Endothelial cell of umbilical vein (primary cell): ENCODE results near the gene INSYN2B. TPM values are rescaled to one million over a fixed set of nuclear protein-coding genes. Genes with fewer than 3 reads are reported as not detected.

ENCODE experiments used
- BruUV-seq: library from RNA; stranded (reverse); fragments of 400-500 nt; replicated peaks from 2 replicates; lab custom pipeline; 2021; lab: Mats Ljungman, UMichigan
- CTCF ChIA-PET: fragments of 300-600, 350-600 bp; sonication (Branson Sonifier 250); formaldehyde crosslinking; loops from one replicate; lab custom pipeline; 2021; ENCODE audit warnings: antibody characterized with exemption, inconsistent platforms; lab: Charles Lee
- POLR2A ChIA-PET: fragments of 300-600, 350-600 bp; sonication (Branson Sonifier 250); formaldehyde crosslinking; loops from one replicate; lab custom pipeline; 2021; ENCODE audit warnings: antibody characterized with exemption, inconsistent platforms; lab: Charles Lee
- DNase-seq: peaks from one replicate; pipeline ENCODE4 v3.0.0-alpha.2; 2011; ENCODE audit warnings: low read depth, low spot score
- FAIRE-seq: peaks from 2 replicates; lab custom pipeline; 2011; peaks lifted over from hg19 to GRCh38; lab: Jason Lieb, UNC
- H2AFZ ChIP-seq: 2 replicates; pipeline ENCODE4 v1.6.0; 2012; ENCODE audit warnings: low read depth, low read length, control low read depth, inconsistent platforms
- H3K27ac ChIP-seq: 2 replicates; pipeline ENCODE4 v1.5.1; 2011; ENCODE audit warnings: low read depth, mild to moderate bottlenecking, control low read depth, low read length, moderate library complexity; ENCODE audit not compliant: insufficient read depth
- H3K27me3 ChIP-seq, 2 experiments: 2 replicates each; pipeline versions ENCODE4 v1.6.0 to v1.6.1; 2011; ENCODE audit warnings: low read length in 2 of 2, mixed read lengths in 1 of 2; ENCODE audit not compliant: control insufficient read depth in 2 of 2, insufficient read depth in 2 of 2
- H3K36me3 ChIP-seq, 2 experiments: 2 replicates in 1 of 2; 3 replicates in 1 of 2; pipeline ENCODE4 v1.5.1; 2011; ENCODE audit warnings: low read length in 2 of 2, mild to moderate bottlenecking in 1 of 2, moderate library complexity in 1 of 2; ENCODE audit not compliant: control insufficient read depth in 2 of 2, insufficient read depth in 2 of 2; ENCODE audit errors: extremely low read depth in 1 of 2
- H3K4me1 ChIP-seq: 3 replicates; pipeline ENCODE4 v1.5.1; 2011; ENCODE audit warnings: mild to moderate bottlenecking, low read length; ENCODE audit not compliant: control insufficient read depth, insufficient read depth; ENCODE audit errors: extremely low read depth
- H3K4me2 ChIP-seq: 2 replicates; pipeline ENCODE4 v1.6.1; 2011; ENCODE audit warnings: low read length, control low read depth, mixed read lengths; ENCODE audit not compliant: insufficient read depth
- H3K4me3 ChIP-seq, 3 experiments: fragments of 200-600 bp in 1 of 3; sonication (generic), shearing (Covaris generic) in 1 of 3; replicated peaks in 1 of 3; 2 replicates each; pipeline ENCODE4 v1.5.1; 2011 to 2016; ENCODE audit warnings: control low read depth in 3 of 3, low read length in 3 of 3, mild to moderate bottlenecking in 2 of 3, inconsistent platforms in 1 of 3, low read depth in 1 of 3, moderate library complexity in 1 of 3; ENCODE audit not compliant: insufficient read depth in 1 of 3
- H3K79me2 ChIP-seq: 2 replicates; pipeline ENCODE4 v1.6.0; 2012; ENCODE audit warnings: low read length, inconsistent platforms; ENCODE audit not compliant: control insufficient read depth, insufficient read depth
- H3K9ac ChIP-seq: replicated peaks from 2 replicates; pipeline ENCODE3; 2011; ENCODE audit warnings: low read length, control low read depth; ENCODE audit not compliant: insufficient read depth; ENCODE audit errors: extremely low read depth
- H3K9me1 ChIP-seq: replicated peaks from 3 replicates; pipeline ENCODE4 v1.6.0; 2011; ENCODE audit warnings: mild to moderate bottlenecking, low read length; ENCODE audit not compliant: control insufficient read depth, insufficient read depth; ENCODE audit errors: extremely low read depth
- H3K9me3 ChIP-seq: replicated peaks from 2 replicates; pipeline ENCODE4 v1.5.1; 2012; ENCODE audit warnings: low read length, inconsistent platforms; ENCODE audit not compliant: control insufficient read depth, insufficient read depth
- H4K20me1 ChIP-seq: replicated peaks from 2 replicates; pipeline ENCODE3; 2011; ENCODE audit warnings: mild to moderate bottlenecking, low read length; ENCODE audit not compliant: control insufficient read depth, insufficient read depth; ENCODE audit errors: extremely low read depth
- CTCF ChIP-seq, 2 donors: IDR thresholded peaks; 1 replicate in 1 of 2; 2 replicates in 1 of 2; pipeline ENCODE4 v1.5.1; 2011; ENCODE audit warnings: low read length in 2 of 2, mild to moderate bottlenecking in 2 of 2, moderate library complexity in 2 of 2, control low read depth in 1 of 2, inconsistent platforms in 1 of 2, low read depth in 1 of 2; ENCODE audit not compliant: insufficient read depth in 1 of 2; ENCODE audit errors: extremely low read depth in 1 of 2
- EZH2 ChIP-seq: IDR thresholded peaks from 2 replicates; pipeline ENCODE4 v1.6.1; 2012; ENCODE audit warnings: borderline replicate concordance, low read depth, mild to moderate bottlenecking, moderate library complexity, low read length, inconsistent platforms; ENCODE audit not compliant: severe bottlenecking
- FOS ChIP-seq: IDR thresholded peaks from 2 replicates; pipeline ENCODE4 v1.6.1; 2011; ENCODE audit warnings: mild to moderate bottlenecking, low read length, moderate library complexity, borderline replicate concordance; ENCODE audit not compliant: insufficient read depth
- GATA2 ChIP-seq: IDR thresholded peaks from 2 replicates; pipeline ENCODE4 v1.7.0; 2011; ENCODE audit warnings: low read depth, mild to moderate bottlenecking, moderate library complexity, mixed read lengths, low read length; ENCODE audit not compliant: insufficient read length, insufficient read depth
- JUN ChIP-seq: IDR thresholded peaks from 2 replicates; pipeline ENCODE4 v1.6.1; 2011; ENCODE audit warnings: borderline replicate concordance, low read depth; ENCODE audit not compliant: insufficient read length, insufficient read depth
- MAX ChIP-seq: IDR thresholded peaks from 2 replicates; pipeline ENCODE4 v1.6.1; 2011; ENCODE audit not compliant: insufficient read depth, insufficient read length
- MYC ChIP-seq: IDR thresholded peaks from one replicate; pipeline ENCODE4 v1.6.1; 2011; ENCODE audit warnings: mild to moderate bottlenecking, low read depth, low read length
- POLR2A ChIP-seq: IDR thresholded peaks from 2 replicates; pipeline ENCODE4 v1.6.1; 2012; ENCODE audit warnings: low read depth, mild to moderate bottlenecking, control low read depth, low read length
- POLR2AphosphoS5 ChIP-seq: IDR thresholded peaks from 2 replicates; pipeline ENCODE4 v1.6.1; 2012; ENCODE audit warnings: low read depth, mild to moderate bottlenecking, control low read depth, low read length, moderate library complexity; ENCODE audit not compliant: insufficient read depth
- dilution Hi-C: fragments of 300-500 bp; cut with MboI; formaldehyde crosslinking; loops from one replicate; pipeline ENCODE4 v1.15.0; 2019; ENCODE audit warnings: low sequenced_read_pairs; ENCODE audit not compliant: extremely low pct_ligation_motif_present
- intact Hi-C: fragments of 100-400 bp; cut with micrococcal nuclease; formaldehyde crosslinking; loops from one replicate; pipeline ENCODE4 v1.10.0; 2022
- polyA plus RNA-seq, 4 experiments: library from polyadenylated mRNA; depleted of rRNA in 3 of 4; stranded (reverse) in 3 of 4; unstranded in 1 of 4; fragments of >200 nt; gene quantifications; 2 replicates each; pipeline versions ENCODE4 v1.2.1 to v1.2.3, GENCODE V29; 2011 to 2012; ENCODE audit warnings: missing spikeins in 1 of 4
- total RNA-seq: library from RNA; stranded (reverse); gene quantifications from 2 replicates; pipeline ENCODE4 v1.2.3, GENCODE V29; 2021

INSYN2B gene
- total and polyA plus RNA-seq, 2 donors (not counting 3 experiments of a cell fraction or from before 2014, with no cell fraction given): 8.2 to 17.1 TPM

DNA sequence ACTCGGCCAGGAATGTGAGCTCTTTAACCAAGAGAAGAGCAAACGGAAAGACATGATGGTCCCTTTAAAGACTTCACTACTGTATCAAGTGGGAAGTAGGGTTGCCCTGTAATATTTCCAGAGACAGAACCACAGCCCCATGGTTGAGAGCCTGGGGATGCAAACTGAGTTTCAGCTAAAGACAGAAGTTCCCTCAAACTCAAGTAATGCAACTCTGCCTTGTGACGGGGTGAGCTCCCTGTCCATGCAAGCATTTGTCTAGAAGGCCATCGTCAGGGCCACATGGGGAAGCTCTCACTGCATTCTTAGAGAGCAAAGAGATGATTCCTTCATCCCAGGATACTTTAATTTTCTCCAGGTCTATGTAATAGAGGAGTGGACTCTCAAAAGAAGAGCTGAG is 82.8 kb downstream of the INSYN2B start:
- no peaks in the 10 kb centered on the region for H4K20me1 ChIP-seq
- H2AFZ ChIP-seq: no peak overlapping the region
- CTCF ChIA-PET: interaction anchor here (1.3 to 2.9 kb wide), 2 partner anchors 9 to 83 kb away, joined by 3 to 20 read pairs; partner anchors contain the start of gene INSYN2B
- no TSS peak for BruUV-seq
- TF ChIP-seq POLR2A (no peak), POLR2AphosphoS5 (no peak), CTCF (IDR thresholded peaks at IDR 0.05; ENCODE audit: extremely low read depth in 1 of 2, insufficient read depth in 1 of 2, low read depth in 1 of 2, low read length in 2 of 2) (no peak), MYC (no peak), EZH2 (no peak), GATA2 (no peak), JUN (no peak), FOS (no peak), MAX (no peak)
- no peak overlapping the region for H3K9ac ChIP-seq
- H3K4me3 ChIP-seq: no peak overlapping the region
- H3K27ac ChIP-seq: no peak overlapping the region
- dilution Hi-C loops: no loop called here
- FAIRE-seq: no peak
- H3K9me1 ChIP-seq: no peaks in the 10 kb centered on the region
- intact Hi-C loops: no loop called here
- H3K27me3 ChIP-seq: no peaks in the 10 kb centered on the region
- H3K4me1 ChIP-seq: peaks cover 8% of the 10 kb centered on the region
- H3K4me2 ChIP-seq: no peak overlapping the region
- POLR2A ChIA-PET: no interaction called here
- H3K36me3 ChIP-seq: no peaks in the 10 kb centered on the region
- no peak for DNase-seq
- H3K9me3 ChIP-seq: no peaks in the 10 kb centered on the region
- peaks cover 13% of the 10 kb centered on the region for H3K79me2 ChIP-seq
